BJ (cell line): Measurements from ENCODE around the gene FOXP1. TPM values are rescaled to one million over a fixed set of nuclear protein-coding genes. Genes with fewer than 3 reads are reported as not detected.

Source experiments
- CTCF ChIA-PET: fragments of 350-600 bp; formaldehyde crosslinking; extraction: SDS; loops from one replicate; lab custom pipeline; 2021; ENCODE audit warnings: antibody characterized with exemption, inconsistent platforms; lab: Yijun Ruan, JAX
- POLR2A ChIA-PET: fragments of 300-600 bp; sonication (Branson Sonifier 250); formaldehyde crosslinking; extraction: SDS; loops from one replicate; lab custom pipeline; 2021; ENCODE audit warnings: antibody characterized with exemption; lab: Charles Lee
- DNase-seq: peaks from one replicate; pipeline ENCODE4 v3.0.0-alpha.2; 2011; ENCODE audit warnings: low read depth
- H3K27me3 ChIP-seq: 2 replicates; pipeline ENCODE4 v1.6.0; 2011; ENCODE audit warnings: low read length; ENCODE audit not compliant: control insufficient read depth, insufficient read depth
- H3K36me3 ChIP-seq: 2 replicates; pipeline ENCODE4 v1.5.1; 2011; ENCODE audit warnings: low read length; ENCODE audit not compliant: control insufficient read depth, insufficient read depth
- H3K4me3 ChIP-seq: 2 replicates; pipeline ENCODE4 v1.5.1; 2011; ENCODE audit warnings: low read depth, mild to moderate bottlenecking, control low read depth, low read length
- polyA plus RNA-seq: library from polyadenylated mRNA; depleted of rRNA; stranded (reverse); fragments of >200 nt; gene quantifications from 2 replicates; pipeline ENCODE4 v1.2.3, GENCODE V29; 2011
- TF ChIP-seq, protein P1 (sequence below): IDR thresholded peaks from 2 replicates; pipeline ENCODE4 v1.5.1; 2011; ENCODE audit warnings: low read depth, mild to moderate bottlenecking, control low read depth, inconsistent platforms, low read length, moderate library complexity; ENCODE audit not compliant: insufficient read depth

FOXP1 gene
- polyA plus RNA-seq, 1 experiment = 37.0 TPM

DNA sequence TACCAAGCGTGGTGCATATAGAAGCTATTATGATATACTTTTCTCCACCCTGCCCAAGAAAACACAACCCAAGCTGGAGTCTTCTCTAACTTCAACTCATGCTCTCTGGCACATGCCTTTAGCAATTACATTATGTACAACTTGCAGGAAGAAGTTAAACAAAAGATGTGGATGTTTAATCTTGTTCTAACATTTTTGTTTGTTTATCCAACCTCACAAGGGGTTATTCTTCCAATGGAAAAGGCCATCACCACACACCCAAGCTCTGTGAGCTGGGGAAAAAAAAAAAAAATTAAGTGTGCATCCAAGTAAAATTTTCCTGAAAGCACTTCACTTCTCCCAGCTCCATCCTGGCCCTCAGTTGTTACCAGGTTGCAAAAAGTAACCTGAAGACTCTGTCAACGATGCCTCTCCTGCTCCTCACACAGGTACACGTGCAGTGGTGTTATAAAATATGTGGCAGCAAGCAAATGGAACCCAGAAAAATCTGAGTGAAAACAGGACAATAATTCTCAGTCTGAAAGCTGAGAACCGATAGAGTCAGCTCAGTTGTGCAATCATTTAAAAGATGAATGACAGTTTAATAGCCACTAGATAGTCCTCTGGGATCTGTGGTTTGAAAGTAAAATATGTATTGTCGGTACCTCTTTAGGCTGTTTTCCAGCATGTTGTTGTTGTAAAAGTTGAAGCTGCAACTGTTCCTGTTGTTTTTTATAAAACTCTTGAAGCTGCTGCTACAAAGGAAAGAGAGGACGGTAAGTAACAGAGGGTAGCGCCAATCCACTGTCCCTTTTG lies 531.4 kb downstream of the FOXP1 start:
- ChIA-PET CTCF (interaction anchor here (2.2 kb wide), 1 partner anchor 10 kb away, joined by 8 read pairs; no protein-coding TSS in a partner anchor), POLR2A (interaction anchor here (0.5 to 0.6 kb wide), 3 partner anchors 50 to 325 kb away, joined by 3 to 15 read pairs (median 14); no protein-coding TSS in a partner anchor)
- TF ChIP-seq, protein P1, sequence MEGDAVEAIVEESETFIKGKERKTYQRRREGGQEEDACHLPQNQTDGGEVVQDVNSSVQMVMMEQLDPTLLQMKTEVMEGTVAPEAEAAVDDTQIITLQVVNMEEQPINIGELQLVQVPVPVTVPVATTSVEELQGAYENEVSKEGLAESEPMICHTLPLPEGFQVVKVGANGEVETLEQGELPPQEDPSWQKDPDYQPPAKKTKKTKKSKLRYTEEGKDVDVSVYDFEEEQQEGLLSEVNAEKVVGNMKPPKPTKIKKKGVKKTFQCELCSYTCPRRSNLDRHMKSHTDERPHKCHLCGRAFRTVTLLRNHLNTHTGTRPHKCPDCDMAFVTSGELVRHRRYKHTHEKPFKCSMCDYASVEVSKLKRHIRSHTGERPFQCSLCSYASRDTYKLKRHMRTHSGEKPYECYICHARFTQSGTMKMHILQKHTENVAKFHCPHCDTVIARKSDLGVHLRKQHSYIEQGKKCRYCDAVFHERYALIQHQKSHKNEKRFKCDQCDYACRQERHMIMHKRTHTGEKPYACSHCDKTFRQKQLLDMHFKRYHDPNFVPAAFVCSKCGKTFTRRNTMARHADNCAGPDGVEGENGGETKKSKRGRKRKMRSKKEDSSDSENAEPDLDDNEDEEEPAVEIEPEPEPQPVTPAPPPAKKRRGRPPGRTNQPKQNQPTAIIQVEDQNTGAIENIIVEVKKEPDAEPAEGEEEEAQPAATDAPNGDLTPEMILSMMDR = no peak
- Histone ChIP-seq H3K27me3 (no peaks in the 10 kb centered on the region), H3K4me3 (no peak overlapping the region), H3K36me3 (peaks cover 4% of the 10 kb centered on the region)
- DNase-seq = no peak

DNA sequence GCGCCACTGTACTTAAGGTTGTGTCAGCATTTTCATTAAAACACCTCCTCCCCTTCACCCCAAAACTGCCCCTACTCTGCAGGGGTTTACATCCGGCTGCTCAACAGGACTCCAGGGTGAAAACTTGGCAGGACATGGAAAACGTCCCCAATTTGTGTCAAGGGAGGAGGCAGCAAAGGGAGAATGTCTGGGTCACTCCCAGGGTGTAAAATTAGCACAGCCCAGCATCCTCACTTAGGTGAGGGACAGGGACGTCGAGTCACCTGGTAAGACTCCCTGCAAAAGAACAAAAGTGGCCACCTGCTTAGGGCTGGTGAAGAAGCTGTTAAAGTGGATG lies 532.3 kb downstream of the FOXP1 start:
- Histone ChIP-seq H3K4me3 (no peak overlapping the region), H3K27me3 (no peaks in the 10 kb centered on the region), H3K36me3 (peaks cover 6% of the 10 kb centered on the region)
- CTCF ChIA-PET = interaction anchor here (2.2 kb wide), 1 partner anchor 11 kb away, joined by 8 read pairs; no protein-coding TSS in a partner anchor
- no peak for DNase-seq
- POLR2A ChIA-PET = no interaction called here
- TF ChIP-seq, protein P1 = no peak

DNA sequence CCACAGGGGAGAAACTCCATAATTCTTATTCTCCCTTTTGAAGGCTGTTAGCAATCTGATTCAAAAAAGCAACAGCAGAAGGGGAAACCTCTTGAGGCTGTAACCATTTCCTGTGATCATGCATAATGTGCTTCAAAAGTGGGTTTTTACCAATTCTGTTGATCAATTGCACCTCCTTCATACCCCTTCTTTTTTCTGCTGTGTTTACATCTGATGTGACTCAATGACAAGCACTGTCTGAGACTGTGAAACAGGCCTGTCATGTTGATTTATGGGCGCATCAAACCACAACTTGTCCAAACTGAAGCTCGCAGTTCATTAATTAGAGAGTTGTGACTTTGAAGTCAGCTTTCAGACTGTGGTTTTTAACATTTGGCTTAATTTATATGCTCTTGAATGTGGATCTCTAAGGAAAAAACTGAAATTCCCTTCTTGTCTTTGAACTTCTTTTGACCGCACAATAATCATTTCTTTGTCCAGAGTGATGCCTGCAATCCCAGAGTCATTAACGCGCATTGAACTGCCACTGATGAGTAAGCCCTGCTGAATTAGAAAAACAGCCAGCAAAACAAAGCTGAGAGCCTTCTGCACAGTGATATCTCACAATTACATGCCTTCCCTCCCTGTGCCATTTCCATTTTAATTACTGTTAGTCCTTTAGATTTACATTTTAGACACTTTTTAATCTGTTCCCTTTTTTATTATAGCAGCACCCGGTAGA lies 532.8 kb downstream of the FOXP1 start:
- H3K36me3 ChIP-seq = peaks cover 8% of the 10 kb centered on the region
- no peaks in the 10 kb centered on the region for H3K27me3 ChIP-seq
- no peak overlapping the region for H3K4me3 ChIP-seq
- POLR2A ChIA-PET = no interaction called here
- TF ChIP-seq, protein P1 = no peak
- CTCF ChIA-PET = interaction anchor here (0.6 kb wide), 1 partner anchor 8 kb away, joined by 3 read pairs; no protein-coding TSS in a partner anchor
- no peak for DNase-seq

DNA sequence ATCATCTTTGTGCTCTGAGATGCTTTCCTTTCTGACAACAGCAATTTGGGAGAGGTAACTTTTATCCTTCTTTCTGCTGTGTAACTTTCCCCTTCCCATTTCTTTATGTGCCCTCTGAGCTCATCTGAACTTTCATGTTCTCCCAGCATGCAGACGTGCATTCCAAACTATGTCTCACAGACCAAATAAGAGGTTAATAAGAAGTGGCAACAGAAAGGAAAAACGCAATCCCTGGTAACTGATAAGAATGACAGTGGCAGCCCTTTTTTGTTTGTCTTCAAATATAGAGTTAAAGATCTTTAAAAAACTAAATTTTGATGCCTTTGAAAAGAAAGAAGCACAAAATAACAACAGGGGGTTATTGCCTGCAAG lies 533.4 kb downstream of the FOXP1 start:
- Histone ChIP-seq H3K36me3 (peaks cover 10% of the 10 kb centered on the region), H3K27me3 (no peaks in the 10 kb centered on the region), H3K4me3 (no peak overlapping the region)
- DNase-seq = no peak
- ChIA-PET POLR2A (no interaction called here), CTCF (interaction anchor here (0.6 kb wide), 1 partner anchor 9 kb away, joined by 3 read pairs; no protein-coding TSS in a partner anchor)
- TF ChIP-seq, protein P1 = no peak

DNA sequence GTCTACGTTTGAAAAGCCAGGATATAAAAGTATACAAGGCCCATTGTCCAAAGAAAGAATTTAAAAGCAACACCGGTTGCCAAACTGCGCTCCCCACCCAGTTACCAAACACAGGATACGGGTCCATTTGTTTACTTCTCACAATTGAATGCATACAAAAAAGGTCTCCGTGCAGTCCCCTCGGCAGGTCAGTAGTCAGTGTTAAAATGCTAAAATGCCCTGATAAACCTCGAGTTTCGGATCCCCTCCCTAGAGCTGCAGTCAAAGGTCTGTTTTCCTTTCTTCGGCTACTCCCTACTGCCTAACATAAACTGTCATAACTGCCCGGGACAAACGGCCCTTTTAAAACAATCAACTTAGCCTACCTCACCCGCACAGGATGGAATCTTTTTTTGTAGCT lies 534.6 kb downstream of the FOXP1 start:
- CTCF ChIA-PET = no interaction called here
- DNase-seq = no peak

More for the DNA sequence above, 534.6 kb downstream of the FOXP1 start:
- TF ChIP-seq, protein P1 = no peak
- no peak overlapping the region for H3K4me3 ChIP-seq
- POLR2A ChIA-PET = no interaction called here
- H3K36me3 ChIP-seq = peaks cover 10% of the 10 kb centered on the region
- no peaks in the 10 kb centered on the region for H3K27me3 ChIP-seq
